ENCODE measurements around the gene DEFB132.

The DEFB132 gene

GRCh38 chr20:278607-279571 is 21.4 kb downstream of the DEFB132 start:
- no peak overlapping the region for H3K4me3 ChIP-seq (ENCODE audit: low read depth, low read length)
- DNase-seq (ENCODE audit: low read depth, low spot score): no peak
- in situ Hi-C loops (cut with HindIII; ENCODE audit: low sequenced_read_pairs): no loop called here
- TF ChIP-seq CTCF (IDR thresholded peaks at IDR 0.05; ENCODE audit: low read depth, low read length): no peak

- no peak for TF ChIP-seq CTCF (IDR thresholded peaks at IDR 0.05; ENCODE audit: low read depth, low read length)
- DNase-seq (ENCODE audit: low read depth, low spot score): no peak
- in situ Hi-C loops (cut with HindIII; ENCODE audit: low sequenced_read_pairs): no loop called here
- H3K4me3 ChIP-seq (ENCODE audit: low read depth, low read length): no peak overlapping the region
Observed at GRCh38 chr20:284172-284571, 26.6 kb downstream of the DEFB132 start.

GRCh38 chr20:286508-286907 is 29.0 kb downstream of the DEFB132 start:
- TF ChIP-seq CTCF (IDR thresholded peaks at IDR 0.05; ENCODE audit: low read depth, low read length): no peak
- H3K4me3 ChIP-seq (ENCODE audit: low read depth, low read length): no peak overlapping the region
- in situ Hi-C loops (cut with HindIII; ENCODE audit: low sequenced_read_pairs): no loop called here
- no peak for DNase-seq (ENCODE audit: low read depth, low spot score)

- peak overlapping the region; percentile 69 for H3K4me3 ChIP-seq (ENCODE audit: low read depth, low read length)
- no peak for TF ChIP-seq CTCF (IDR thresholded peaks at IDR 0.05; ENCODE audit: low read depth, low read length)
- no peak for DNase-seq (ENCODE audit: low read depth, low spot score)
- in situ Hi-C loops (cut with HindIII; ENCODE audit: low sequenced_read_pairs): no loop called here
Observed at GRCh38 chr20:288956-289692, 31.6 kb downstream of the DEFB132 start.

- no peak for TF ChIP-seq CTCF (IDR thresholded peaks at IDR 0.05; ENCODE audit: low read depth, low read length)
- in situ Hi-C loops (cut with HindIII; ENCODE audit: low sequenced_read_pairs): no loop called here
- peak overlapping the region; percentile 69 for H3K4me3 ChIP-seq (ENCODE audit: low read depth, low read length)
- DNase-seq (ENCODE audit: low read depth, low spot score): no peak
Observed at GRCh38 chr20:289693-290083, 32.2 kb downstream of the DEFB132 start.

GRCh38 chr20:290084-290831 is 32.7 kb downstream of the DEFB132 start, which contains the start of gene C20orf96:
Gene C20orf96, minus strand, starts transcription at chr20:290750. Its CDS starts 140 bp downstream, at chr20:290610.
- peak; percentile 96 for DNase-seq (ENCODE audit: low read depth, low spot score)

More at GRCh38 chr20:290084-290831, 32.7 kb downstream of the DEFB132 start, which contains the start of gene C20orf96:
- in situ Hi-C loops (cut with HindIII; ENCODE audit: low sequenced_read_pairs): no loop called here
- peak; percentile 58 for TF ChIP-seq CTCF (IDR thresholded peaks at IDR 0.05; ENCODE audit: low read depth, low read length)
- peak within 1 kb of the TSS; percentile 69 for H3K4me3 ChIP-seq (ENCODE audit: low read depth, low read length)

Data from astrocyte of the spinal cord (primary cell).